HL-60 (cell line): ENCODE data around the gene COQ10A.

Source experiments
- CTCF ChIP-seq: IDR thresholded peaks from one replicate; pipeline ENCODE4 v1.5.1; 2011; ENCODE audit warnings: low read length, control low read depth, inconsistent platforms; ENCODE audit not compliant: insufficient read depth
- GABPA ChIP-seq: IDR thresholded peaks from 2 replicates; pipeline ENCODE4 v1.6.1; 2012; ENCODE audit warnings: low read depth
- POLR2AphosphoS5 ChIP-seq: IDR thresholded peaks from 2 replicates; pipeline ENCODE4 v1.6.1; 2012; ENCODE audit warnings: low read depth
- REST ChIP-seq: IDR thresholded peaks from 2 replicates; pipeline ENCODE4 v1.6.1; 2012; ENCODE audit warnings: low read depth; ENCODE audit not compliant: insufficient replicate concordance

GRCh38 chr12:56230432-56231183 lies 36.1 kb upstream of the COQ10A start:
- TF ChIP-seq CTCF = no peak
- TF ChIP-seq GABPA = no peak
- TF ChIP-seq POLR2AphosphoS5 = no peak
- no peak for TF ChIP-seq REST
